Measurements from ENCODE around the gene THAP8. TPM values are rescaled to one million over a fixed set of nuclear protein-coding genes. Genes with fewer than 3 reads are reported as not detected.
A peak's percentile ranks its signal among the peaks of the same experiment; 100 is the strongest.

THAP8 gene
- polyA plus RNA-seq, 3 donors: 2.4 to 6.0 (median 3.1) TPM

DNA sequence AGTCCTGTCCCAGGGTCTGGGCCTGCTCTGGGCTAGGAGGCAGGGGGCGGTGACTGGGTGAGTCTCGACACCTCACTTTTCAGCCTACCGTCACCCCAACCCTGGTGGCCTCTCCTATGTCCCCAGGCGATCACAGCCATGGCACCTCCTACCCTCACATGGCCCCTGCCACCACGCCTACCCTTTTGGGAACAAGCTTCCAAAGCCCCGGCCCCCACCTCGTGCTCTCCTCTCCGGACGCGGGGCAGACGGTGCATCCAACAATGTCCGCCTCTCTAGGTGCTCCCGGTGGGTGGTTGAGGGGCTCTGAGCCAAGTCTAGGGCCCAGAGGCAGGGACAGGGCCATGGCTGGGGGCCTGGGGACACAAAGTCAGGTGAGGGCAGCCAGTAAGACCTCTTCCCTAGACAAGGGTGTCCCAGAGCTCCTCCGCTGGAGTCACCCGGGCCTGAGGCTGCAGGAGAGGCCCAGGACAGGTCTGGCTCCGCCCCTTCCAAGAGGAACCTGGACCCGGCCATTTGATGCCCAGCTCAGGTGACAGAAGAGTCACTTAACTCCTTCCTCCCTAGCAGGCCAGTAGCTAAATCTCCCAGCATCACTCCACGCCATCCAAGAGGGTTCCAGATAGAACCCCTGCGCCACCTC, 45.6 kb downstream of the THAP8 start, which contains the start of gene SYNE4:
SYNE4 (minus strand) TSS at position 478 of the 643 bp plus-strand sequence; CDS start at position 346, 132 bp downstream.
- Histone ChIP-seq H3K4me2 (replicated peaks; ENCODE audit: extremely low read depth, low read length, poor library complexity, severe bottlenecking) (peak within 1 kb of the TSS; percentile 67), H3K36me3 (replicated peaks in 1 of 2; ENCODE audit: control insufficient read depth in 1 of 2, insufficient read depth in 2 of 2, low read length in 2 of 2) (no peaks in the 10 kb centered on the region), H3K27me3 (ENCODE audit: control insufficient read depth in 2 of 2, insufficient read depth in 2 of 2, low read length in 2 of 2) (peaks cover 0 to 16% of the 10 kb centered on the region in 2 donors), H3K79me2 (ENCODE audit: insufficient read depth, low read length) (peaks cover 4% of the 10 kb centered on the region), H2AFZ (ENCODE audit: insufficient read depth, low read depth, low read length, poor library complexity, severe bottlenecking) (peak within 1 kb of the TSS; percentile 53), H4K20me1 (ENCODE audit: insufficient read depth, low read length) (no peaks in the 10 kb centered on the region), H3K9me3 (replicated peaks in 1 of 2; ENCODE audit: control insufficient read depth in 1 of 2, insufficient read depth in 1 of 2, low read length in 2 of 2) (no peaks in the 10 kb centered on the region), H3K4me3 (replicated peaks in 1 of 3; ENCODE audit: low read depth in 2 of 3, low read length in 3 of 3) (peak within 1 kb of the TSS in 1 of 3 experiments; percentile 46), H3K4me1 (ENCODE audit: control insufficient read depth in 1 of 2, insufficient read depth in 2 of 2, low read length in 2 of 2) (peaks cover 3 to 17% of the 10 kb centered on the region in 2 donors), H3K27ac (ENCODE audit: low read depth in 1 of 2, low read length in 2 of 2) (no peak within 1 kb of the TSS), H3K9ac (ENCODE audit: insufficient read depth, low read length, poor library complexity, severe bottlenecking) (peak within 1 kb of the TSS; percentile 51)
- Mint-ChIP-seq H3K27ac (peak within 1 kb of the TSS in 1 of 7 donors; percentile 75), H3K4me3 (peak within 1 kb of the TSS; percentile 53 to 71), H3K4me1 (peaks cover 18% of the 10 kb centered on the region), H3K27me3 (ENCODE audit: low read depth in 3 of 3) (peaks cover 17 to 25% (median 22%) of the 10 kb centered on the region in 3 donors), H3K9me3 (peaks cover 0 to 3% (median 0%) of the 10 kb centered on the region in 7 donors), H3K36me3 (peaks cover 7 to 8% of the 10 kb centered on the region in 2 donors)
- no peak for DNase-seq
- WGBS (ENCODE audit: insufficient coverage): 71% methylated on average over 16 of the region's 19 CpGs
- intact Hi-C loops (cut with micrococcal nuclease): no loop called here
- TF ChIP-seq, protein P1, sequence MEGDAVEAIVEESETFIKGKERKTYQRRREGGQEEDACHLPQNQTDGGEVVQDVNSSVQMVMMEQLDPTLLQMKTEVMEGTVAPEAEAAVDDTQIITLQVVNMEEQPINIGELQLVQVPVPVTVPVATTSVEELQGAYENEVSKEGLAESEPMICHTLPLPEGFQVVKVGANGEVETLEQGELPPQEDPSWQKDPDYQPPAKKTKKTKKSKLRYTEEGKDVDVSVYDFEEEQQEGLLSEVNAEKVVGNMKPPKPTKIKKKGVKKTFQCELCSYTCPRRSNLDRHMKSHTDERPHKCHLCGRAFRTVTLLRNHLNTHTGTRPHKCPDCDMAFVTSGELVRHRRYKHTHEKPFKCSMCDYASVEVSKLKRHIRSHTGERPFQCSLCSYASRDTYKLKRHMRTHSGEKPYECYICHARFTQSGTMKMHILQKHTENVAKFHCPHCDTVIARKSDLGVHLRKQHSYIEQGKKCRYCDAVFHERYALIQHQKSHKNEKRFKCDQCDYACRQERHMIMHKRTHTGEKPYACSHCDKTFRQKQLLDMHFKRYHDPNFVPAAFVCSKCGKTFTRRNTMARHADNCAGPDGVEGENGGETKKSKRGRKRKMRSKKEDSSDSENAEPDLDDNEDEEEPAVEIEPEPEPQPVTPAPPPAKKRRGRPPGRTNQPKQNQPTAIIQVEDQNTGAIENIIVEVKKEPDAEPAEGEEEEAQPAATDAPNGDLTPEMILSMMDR (IDR thresholded peaks at IDR 0.05): no peak

DNA sequence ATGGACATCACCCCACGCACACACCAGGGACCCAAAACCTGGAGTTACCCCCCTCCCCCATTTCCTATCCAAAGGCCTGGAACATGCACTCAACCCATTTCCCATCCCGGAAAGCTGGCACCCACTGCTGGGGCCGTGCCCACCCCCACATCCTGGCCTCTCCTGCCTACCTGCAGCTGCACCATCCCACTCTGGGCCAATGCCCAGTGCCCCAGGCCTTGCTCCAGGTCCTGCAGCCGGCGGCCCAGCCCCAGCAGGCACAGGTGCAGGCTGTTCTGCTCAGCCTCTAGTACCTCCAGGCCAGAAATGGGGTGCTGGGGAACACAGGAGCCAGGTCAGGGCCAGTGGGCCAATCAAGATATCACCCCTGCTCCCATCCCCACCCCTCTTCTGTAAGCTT, 47.1 kb downstream of the THAP8 start:
- Mint-ChIP-seq H3K27me3 (ENCODE audit: low read depth in 3 of 3) (peaks cover 17 to 25% (median 22%) of the 10 kb centered on the region in 3 donors), H3K36me3 (peaks cover 7 to 9% of the 10 kb centered on the region in 2 donors), H3K27ac (no peak overlapping the region), H3K9me3 (peaks cover 0 to 4% (median 0%) of the 10 kb centered on the region in 7 donors), H3K4me3 (no peak overlapping the region), H3K4me1 (peaks cover 12% of the 10 kb centered on the region)
- Histone ChIP-seq H4K20me1 (ENCODE audit: insufficient read depth, low read length) (no peaks in the 10 kb centered on the region), H3K79me2 (ENCODE audit: insufficient read depth, low read length) (no peaks in the 10 kb centered on the region), H3K27ac (ENCODE audit: low read depth in 1 of 2, low read length in 2 of 2) (no peak overlapping the region), H3K4me3 (replicated peaks in 1 of 3; ENCODE audit: low read depth in 2 of 3, low read length in 3 of 3) (no peak overlapping the region), H3K27me3 (ENCODE audit: control insufficient read depth in 2 of 2, insufficient read depth in 2 of 2, low read length in 2 of 2) (peaks cover 0 to 16% of the 10 kb centered on the region in 2 donors), H3K4me1 (ENCODE audit: control insufficient read depth in 1 of 2, insufficient read depth in 2 of 2, low read length in 2 of 2) (peaks cover 0 to 12% of the 10 kb centered on the region in 2 donors), H3K36me3 (replicated peaks in 1 of 2; ENCODE audit: control insufficient read depth in 1 of 2, insufficient read depth in 2 of 2, low read length in 2 of 2) (peaks cover 0 to 5% of the 10 kb centered on the region in 2 donors), H3K9ac (ENCODE audit: insufficient read depth, low read length, poor library complexity, severe bottlenecking) (no peak overlapping the region), H2AFZ (ENCODE audit: insufficient read depth, low read depth, low read length, poor library complexity, severe bottlenecking) (no peak overlapping the region), H3K4me2 (replicated peaks; ENCODE audit: extremely low read depth, low read length, poor library complexity, severe bottlenecking) (no peak overlapping the region), H3K9me3 (replicated peaks in 1 of 2; ENCODE audit: control insufficient read depth in 1 of 2, insufficient read depth in 1 of 2, low read length in 2 of 2) (no peaks in the 10 kb centered on the region)
- WGBS (ENCODE audit: insufficient coverage): 88% methylated on average over 5 of the region's 5 CpGs
- intact Hi-C loops (cut with micrococcal nuclease): no loop called here
- DNase-seq: no peak
- TF ChIP-seq, protein P1 (IDR thresholded peaks at IDR 0.05): no peak

Measured in CD14-positive monocyte (primary cell).